Measurements from ENCODE around the gene SETD7.

DNA sequence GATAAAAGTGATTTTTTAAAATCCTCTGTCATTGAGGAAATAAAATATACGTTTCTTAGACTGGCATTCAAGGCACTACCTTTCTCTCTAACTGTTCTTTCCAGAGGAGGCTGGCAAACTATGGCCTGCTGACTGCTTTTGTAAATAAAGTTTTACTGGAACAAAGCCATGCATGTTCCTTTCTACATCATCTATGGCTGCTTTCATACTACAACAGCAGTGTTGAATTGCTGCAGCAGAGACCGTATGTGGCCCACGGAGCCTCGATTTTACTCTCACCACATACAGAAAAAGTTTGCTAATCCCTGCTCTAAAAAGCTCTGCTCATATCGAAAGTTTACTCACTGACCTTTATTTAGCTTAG is 20.2 kb downstream of the SETD7 start:
- TF ChIP-seq, protein P1, sequence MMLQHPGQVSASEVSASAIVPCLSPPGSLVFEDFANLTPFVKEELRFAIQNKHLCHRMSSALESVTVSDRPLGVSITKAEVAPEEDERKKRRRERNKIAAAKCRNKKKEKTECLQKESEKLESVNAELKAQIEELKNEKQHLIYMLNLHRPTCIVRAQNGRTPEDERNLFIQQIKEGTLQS (IDR thresholded peaks at IDR 0.05): no peak
- no peak for TF ChIP-seq ZFX (IDR thresholded peaks at IDR 0.05)
- TF ChIP-seq, protein P2, sequence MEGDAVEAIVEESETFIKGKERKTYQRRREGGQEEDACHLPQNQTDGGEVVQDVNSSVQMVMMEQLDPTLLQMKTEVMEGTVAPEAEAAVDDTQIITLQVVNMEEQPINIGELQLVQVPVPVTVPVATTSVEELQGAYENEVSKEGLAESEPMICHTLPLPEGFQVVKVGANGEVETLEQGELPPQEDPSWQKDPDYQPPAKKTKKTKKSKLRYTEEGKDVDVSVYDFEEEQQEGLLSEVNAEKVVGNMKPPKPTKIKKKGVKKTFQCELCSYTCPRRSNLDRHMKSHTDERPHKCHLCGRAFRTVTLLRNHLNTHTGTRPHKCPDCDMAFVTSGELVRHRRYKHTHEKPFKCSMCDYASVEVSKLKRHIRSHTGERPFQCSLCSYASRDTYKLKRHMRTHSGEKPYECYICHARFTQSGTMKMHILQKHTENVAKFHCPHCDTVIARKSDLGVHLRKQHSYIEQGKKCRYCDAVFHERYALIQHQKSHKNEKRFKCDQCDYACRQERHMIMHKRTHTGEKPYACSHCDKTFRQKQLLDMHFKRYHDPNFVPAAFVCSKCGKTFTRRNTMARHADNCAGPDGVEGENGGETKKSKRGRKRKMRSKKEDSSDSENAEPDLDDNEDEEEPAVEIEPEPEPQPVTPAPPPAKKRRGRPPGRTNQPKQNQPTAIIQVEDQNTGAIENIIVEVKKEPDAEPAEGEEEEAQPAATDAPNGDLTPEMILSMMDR (IDR thresholded peaks at IDR 0.05 in 2 of 3, conservative IDR thresholded peaks at IDR 0.05 in 1 of 3; ENCODE audit: borderline replicate concordance in 1 of 3, insufficient read depth in 1 of 3, low read depth in 2 of 3, low read length in 2 of 3): no peak
- TF ChIP-seq CEBPB (IDR thresholded peaks at IDR 0.05; ENCODE audit: low read depth): no peak
- no peak for TF ChIP-seq EZH2 (IDR thresholded peaks at IDR 0.05)
- TF ChIP-seq, protein P3, sequence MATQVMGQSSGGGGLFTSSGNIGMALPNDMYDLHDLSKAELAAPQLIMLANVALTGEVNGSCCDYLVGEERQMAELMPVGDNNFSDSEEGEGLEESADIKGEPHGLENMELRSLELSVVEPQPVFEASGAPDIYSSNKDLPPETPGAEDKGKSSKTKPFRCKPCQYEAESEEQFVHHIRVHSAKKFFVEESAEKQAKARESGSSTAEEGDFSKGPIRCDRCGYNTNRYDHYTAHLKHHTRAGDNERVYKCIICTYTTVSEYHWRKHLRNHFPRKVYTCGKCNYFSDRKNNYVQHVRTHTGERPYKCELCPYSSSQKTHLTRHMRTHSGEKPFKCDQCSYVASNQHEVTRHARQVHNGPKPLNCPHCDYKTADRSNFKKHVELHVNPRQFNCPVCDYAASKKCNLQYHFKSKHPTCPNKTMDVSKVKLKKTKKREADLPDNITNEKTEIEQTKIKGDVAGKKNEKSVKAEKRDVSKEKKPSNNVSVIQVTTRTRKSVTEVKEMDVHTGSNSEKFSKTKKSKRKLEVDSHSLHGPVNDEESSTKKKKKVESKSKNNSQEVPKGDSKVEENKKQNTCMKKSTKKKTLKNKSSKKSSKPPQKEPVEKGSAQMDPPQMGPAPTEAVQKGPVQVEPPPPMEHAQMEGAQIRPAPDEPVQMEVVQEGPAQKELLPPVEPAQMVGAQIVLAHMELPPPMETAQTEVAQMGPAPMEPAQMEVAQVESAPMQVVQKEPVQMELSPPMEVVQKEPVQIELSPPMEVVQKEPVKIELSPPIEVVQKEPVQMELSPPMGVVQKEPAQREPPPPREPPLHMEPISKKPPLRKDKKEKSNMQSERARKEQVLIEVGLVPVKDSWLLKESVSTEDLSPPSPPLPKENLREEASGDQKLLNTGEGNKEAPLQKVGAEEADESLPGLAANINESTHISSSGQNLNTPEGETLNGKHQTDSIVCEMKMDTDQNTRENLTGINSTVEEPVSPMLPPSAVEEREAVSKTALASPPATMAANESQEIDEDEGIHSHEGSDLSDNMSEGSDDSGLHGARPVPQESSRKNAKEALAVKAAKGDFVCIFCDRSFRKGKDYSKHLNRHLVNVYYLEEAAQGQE (IDR thresholded peaks at IDR 0.05; ENCODE audit: low read depth): no peak

Data from HCT116 (cell line).